Uterus (tissue), 4 donors: ENCODE results near the gene FERMT3. TPM values are rescaled to one million over a fixed set of nuclear protein-coding genes. Genes with fewer than 3 reads are reported as not detected.

Source experiments
- DNase-seq, 2 donors: peaks; one replicate each; pipeline ENCODE4 v3.0.0-alpha.2; 2019 to 2020
- H3K27ac ChIP-seq, 2 donors: fragments of 200-600 bp; sonication (generic); 1 replicate in 1 of 2; 2 replicates in 1 of 2; pipeline ENCODE4 v1.5.1; 2016 to 2018
- H3K27me3 ChIP-seq, 2 donors: fragments of 200-600 bp; sonication (generic); one replicate each; pipeline ENCODE4 v1.5.1; 2018 to 2019; ENCODE audit warnings: control low read depth in 1 of 2
- H3K36me3 ChIP-seq, 2 donors: fragments of 200-600 bp; sonication (generic); one replicate each; pipeline ENCODE4 v1.5.1; 2019; ENCODE audit warnings: control low read depth in 1 of 2
- H3K4me1 ChIP-seq, 2 donors: fragments of 200-600 bp; sonication (generic); one replicate each; pipeline ENCODE4 v1.5.1; 2018 to 2019; ENCODE audit warnings: control low read depth in 1 of 2
- H3K4me3 ChIP-seq, 2 donors: fragments of 200-600 bp; sonication (generic); 1 replicate in 1 of 2; 2 replicates in 1 of 2; pipeline ENCODE4 v1.5.1; 2018 to 2019; ENCODE audit warnings: mild to moderate bottlenecking in 1 of 2
- H3K9me3 ChIP-seq, 2 donors: fragments of 200-600 bp; sonication (generic); one replicate each; pipeline ENCODE4 v1.5.1; 2019; ENCODE audit warnings: control low read depth in 1 of 2
- POLR2A ChIP-seq, 2 donors: fragments of 450-650 bp; IDR thresholded peaks; one replicate each; pipeline ENCODE4 v1.6.1; 2016; ENCODE audit warnings: antibody characterized with exemption in 2 of 2, mild to moderate bottlenecking in 1 of 2, moderate library complexity in 1 of 2
- intact Hi-C: fragments of 100-400 bp; cut with DNase I; formaldehyde crosslinking; loops from one replicate; pipeline ENCODE4 v1.15.1; 2023; ENCODE audit warnings: low total_unique reads
- total RNA-seq, 4 donors: library from RNA; depleted of rRNA in 3 of 4; stranded (reverse); fragments of >200 nt in 3 of 4; gene quantifications; one replicate each; pipeline versions ENCODE4 v1.1.0 to v1.2.4, GENCODE V29; 2014 to 2023
- TF ChIP-seq, protein P1 (sequence below), 4 experiments: fragments of 200-600 bp in 2 of 4; fragments of 450-650 bp in 2 of 4; sonication (generic) in 2 of 4; IDR thresholded peaks; one replicate each; pipeline ENCODE4 v1.5.1; 2016 to 2019; ENCODE audit warnings: antibody characterized with exemption in 4 of 4, mild to moderate bottlenecking in 2 of 4, moderate library complexity in 1 of 4
- donor health status: DM: yes; HTN: yes; CAD: no.

Gene FERMT3
- total RNA-seq, 4 donors from 2014 or later: 3.1 to 50.3 (median 9.3) TPM

- TF ChIP-seq, protein P1, sequence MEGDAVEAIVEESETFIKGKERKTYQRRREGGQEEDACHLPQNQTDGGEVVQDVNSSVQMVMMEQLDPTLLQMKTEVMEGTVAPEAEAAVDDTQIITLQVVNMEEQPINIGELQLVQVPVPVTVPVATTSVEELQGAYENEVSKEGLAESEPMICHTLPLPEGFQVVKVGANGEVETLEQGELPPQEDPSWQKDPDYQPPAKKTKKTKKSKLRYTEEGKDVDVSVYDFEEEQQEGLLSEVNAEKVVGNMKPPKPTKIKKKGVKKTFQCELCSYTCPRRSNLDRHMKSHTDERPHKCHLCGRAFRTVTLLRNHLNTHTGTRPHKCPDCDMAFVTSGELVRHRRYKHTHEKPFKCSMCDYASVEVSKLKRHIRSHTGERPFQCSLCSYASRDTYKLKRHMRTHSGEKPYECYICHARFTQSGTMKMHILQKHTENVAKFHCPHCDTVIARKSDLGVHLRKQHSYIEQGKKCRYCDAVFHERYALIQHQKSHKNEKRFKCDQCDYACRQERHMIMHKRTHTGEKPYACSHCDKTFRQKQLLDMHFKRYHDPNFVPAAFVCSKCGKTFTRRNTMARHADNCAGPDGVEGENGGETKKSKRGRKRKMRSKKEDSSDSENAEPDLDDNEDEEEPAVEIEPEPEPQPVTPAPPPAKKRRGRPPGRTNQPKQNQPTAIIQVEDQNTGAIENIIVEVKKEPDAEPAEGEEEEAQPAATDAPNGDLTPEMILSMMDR (IDR thresholded peaks at IDR 0.05): no peak
- Histone ChIP-seq H3K27ac (no peak overlapping the region), H3K27me3 (no peaks in the 10 kb centered on the region), H3K4me1 (no peaks in the 10 kb centered on the region), H3K4me3 (no peak overlapping the region), H3K9me3 (no peaks in the 10 kb centered on the region), H3K36me3 (no peaks in the 10 kb centered on the region)
- no peak for DNase-seq
- intact Hi-C loops: no loop called here
Observed at GRCh38 chr11:64202992-64203391, 3.5 kb upstream of the FERMT3 start.

- peak overlapping the region in 1 of 2 donors; percentile 28 for H3K27ac ChIP-seq
- TF ChIP-seq POLR2A (IDR thresholded peaks at IDR 0.05): no peak
- TF ChIP-seq, protein P1 (IDR thresholded peaks at IDR 0.05): no peak
- intact Hi-C loops: no loop called here
Observed at GRCh38 chr11:64203421-64204079, 3.0 kb upstream of the FERMT3 start.

GRCh38 chr11:64204080-64204440 lies 2.5 kb upstream of the FERMT3 start:
- intact Hi-C loops: no loop called here
- H3K4me1 ChIP-seq: no peaks in the 10 kb centered on the region
- H3K27ac ChIP-seq: peak overlapping the region in 1 of 2 donors; percentile 28
- H3K36me3 ChIP-seq: no peaks in the 10 kb centered on the region
- H3K9me3 ChIP-seq: no peaks in the 10 kb centered on the region
- TF ChIP-seq POLR2A (IDR thresholded peaks at IDR 0.05): no peak
- TF ChIP-seq, protein P1 (IDR thresholded peaks at IDR 0.05): no peak
- H3K27me3 ChIP-seq: no peaks in the 10 kb centered on the region
- H3K4me3 ChIP-seq: no peak overlapping the region
- no peak for DNase-seq

More at GRCh38 chr11:64203421-64204079, 3.0 kb upstream of the FERMT3 start:
- DNase-seq: no peak
- Histone ChIP-seq H3K4me1 (no peaks in the 10 kb centered on the region), H3K36me3 (no peaks in the 10 kb centered on the region), H3K4me3 (no peak overlapping the region), H3K27me3 (no peaks in the 10 kb centered on the region), H3K9me3 (no peaks in the 10 kb centered on the region)

- DNase-seq: peak; percentile 86 to 88
- Histone ChIP-seq H3K4me3 (no peak overlapping the region), H3K9me3 (no peaks in the 10 kb centered on the region), H3K4me1 (no peaks in the 10 kb centered on the region), H3K27me3 (no peaks in the 10 kb centered on the region), H3K36me3 (no peaks in the 10 kb centered on the region), H3K27ac (peak overlapping the region in 1 of 2 donors; percentile 28)
- TF ChIP-seq, protein P1 (IDR thresholded peaks at IDR 0.05): peak; percentile 72 to 87 (median 78)
- no peak for TF ChIP-seq POLR2A (IDR thresholded peaks at IDR 0.05)
- intact Hi-C loops: no loop called here
Observed at GRCh38 chr11:64204464-64204989, 2.0 kb upstream of the FERMT3 start.

DNA sequence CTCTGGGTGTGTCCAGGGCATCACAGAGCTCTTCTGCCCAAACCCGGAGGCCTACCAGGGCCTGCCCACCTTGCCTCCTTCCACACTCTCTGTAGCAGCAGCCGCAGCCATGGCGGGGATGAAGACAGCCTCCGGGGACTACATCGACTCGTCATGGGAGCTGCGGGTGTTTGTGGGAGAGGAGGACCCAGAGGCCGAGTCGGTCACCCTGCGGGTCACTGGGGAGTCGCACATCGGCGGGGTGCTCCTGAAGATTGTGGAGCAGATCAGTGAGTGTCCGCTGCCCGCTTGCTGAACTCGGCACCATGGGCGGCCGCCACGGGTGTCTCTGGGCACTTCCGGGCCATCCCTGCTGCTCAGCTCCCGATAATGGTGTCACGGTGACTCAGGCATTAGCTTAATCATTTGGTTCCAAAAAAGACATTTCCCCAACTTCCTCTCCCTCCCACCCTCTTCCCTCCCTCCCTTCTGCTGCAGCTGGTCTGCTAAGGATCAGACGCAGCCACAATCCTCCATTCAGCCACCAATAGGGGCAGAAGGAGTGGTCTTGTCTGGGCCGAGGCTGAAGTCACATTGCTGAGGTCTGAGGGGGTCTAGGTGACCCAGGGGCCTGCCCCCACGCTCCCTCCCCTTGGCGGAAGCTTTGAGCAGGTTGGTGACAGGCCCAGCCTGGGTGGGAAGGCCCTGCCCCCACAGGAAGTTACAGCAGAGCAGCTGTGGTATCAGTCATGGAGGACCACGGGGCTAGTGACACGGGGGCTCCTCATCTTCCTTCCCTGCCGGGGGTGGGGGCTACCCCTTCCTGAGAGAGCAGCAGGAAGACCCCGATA lies 950 bp downstream of the FERMT3 start:
- intact Hi-C loops: loop anchor here (5.0 kb wide), 1 partner anchor 90 kb away; no protein-coding TSS in a partner anchor
- H3K4me1 ChIP-seq: no peaks in the 10 kb centered on the region
- H3K27me3 ChIP-seq: no peaks in the 10 kb centered on the region
- no peak overlapping the region for H3K4me3 ChIP-seq
- peak overlapping the region; percentile 65 to 78 for H3K27ac ChIP-seq
- no peaks in the 10 kb centered on the region for H3K9me3 ChIP-seq
- TF ChIP-seq, protein P1 (IDR thresholded peaks at IDR 0.05): no peak
- DNase-seq: peak; percentile 63 to 72
- H3K36me3 ChIP-seq: no peaks in the 10 kb centered on the region
